Thyroid gland (tissue), 4 donors: ENCODE measurements around the gene MCTS1. TPM values are rescaled to one million over a fixed set of nuclear protein-coding genes. Genes with fewer than 3 reads are reported as not detected.
"Not testable (repeated sequence)": the region's sequence is repeated elsewhere in the genome, so short reads cannot be mapped to it uniquely, and the experiment has no call there.

Experiments
- DNase-seq, 2 donors: peaks; one replicate each; pipeline ENCODE4 v3.0.0-alpha.2; 2019
- H3K27ac ChIP-seq, 3 donors: fragments of 200-600 bp; sonication (generic); 1 replicate in 2 of 3; 2 replicates in 1 of 3; pipeline ENCODE4 v1.5.1; 2016 to 2019; ENCODE audit warnings: mild to moderate bottlenecking in 1 of 3, moderate library complexity in 1 of 3
- H3K27me3 ChIP-seq: fragments of 200-600 bp; sonication (generic); one replicate; pipeline ENCODE4 v1.5.1; 2019
- H3K36me3 ChIP-seq, 2 donors: fragments of 200-600 bp; sonication (generic); one replicate each; pipeline ENCODE4 v1.5.1; 2016 to 2019
- H3K4me1 ChIP-seq, 2 donors: fragments of 200-600 bp; sonication (generic); one replicate each; pipeline ENCODE4 v1.5.1; 2017 to 2019
- H3K4me3 ChIP-seq, 3 donors: fragments of 200-600 bp; sonication (generic); replicated peaks in 1 of 3; 1 replicate in 2 of 3; 2 replicates in 1 of 3; pipeline ENCODE4 v1.5.1; 2016; ENCODE audit warnings: mild to moderate bottlenecking in 1 of 3
- H3K9me3 ChIP-seq: fragments of 200-600 bp; sonication (generic); one replicate; pipeline ENCODE4 v1.5.1; 2017
- CTCF ChIP-seq, 6 experiments: fragments of 200-600 bp in 3 of 6; fragments of 450-650 bp in 3 of 6; sonication (generic) in 3 of 6; IDR thresholded peaks; one replicate each; pipeline ENCODE4 v1.5.1; 2016 to 2019; ENCODE audit warnings: antibody characterized with exemption in 6 of 6, mild to moderate bottlenecking in 2 of 6, inconsistent platforms in 1 of 6, moderate library complexity in 1 of 6
- POLR2A ChIP-seq, 2 donors: fragments of 450-650 bp; IDR thresholded peaks; one replicate each; pipeline ENCODE4 v1.6.1; 2017; ENCODE audit warnings: antibody characterized with exemption in 2 of 2, mild to moderate bottlenecking in 2 of 2, moderate library complexity in 1 of 2
- WGBS, 2 donors: methylation state at CpG; one replicate each; pipeline ENCODE4 v1.1.5; 2017; 5-methylcytosine and 5-hydroxymethylcytosine counted together
- intact Hi-C: fragments of 100-400 bp; cut with DNase I; formaldehyde crosslinking; loops from one replicate; pipeline ENCODE4 v1.15.1; 2023
- total RNA-seq, 4 donors: library from RNA; depleted of rRNA; stranded (reverse); fragments of >200 nt; gene quantifications; one replicate each; pipeline ENCODE4 v1.2.3, GENCODE V29; 2016

Gene MCTS1
- total RNA-seq, 4 donors from 2014 or later, result 25.0 to 36.2 (median 30.1) TPM

- no peak overlapping the region for H3K27ac ChIP-seq
- H3K9me3 ChIP-seq, result no peaks in the 10 kb centered on the region
- no peaks in the 10 kb centered on the region for H3K4me1 ChIP-seq
- no peaks in the 10 kb centered on the region for H3K27me3 ChIP-seq
- WGBS, 2 donors, result 92 to 100% methylated on average over 3 of the region's 3 CpGs
- TF ChIP-seq POLR2A (IDR thresholded peaks at IDR 0.05) (no peak), CTCF (IDR thresholded peaks at IDR 0.05) (no peak)
- no peak overlapping the region for H3K4me3 ChIP-seq
- DNase-seq, result no peak
- H3K36me3 ChIP-seq, result no peaks in the 10 kb centered on the region
- intact Hi-C loops, result no loop called here
These were observed 37.1 kb upstream of the MCTS1 start for GRCh38 chrX:120566817-120567216.

GRCh38 chrX:120568035-120568434 is 35.9 kb upstream of the MCTS1 start:
- no peak for DNase-seq
- Histone ChIP-seq H3K4me1 (no peaks in the 10 kb centered on the region), H3K36me3 (no peaks in the 10 kb centered on the region), H3K9me3 (no peaks in the 10 kb centered on the region), H3K27me3 (no peaks in the 10 kb centered on the region), H3K27ac (no peak overlapping the region), H3K4me3 (no peak overlapping the region)
- no peak for TF ChIP-seq CTCF (IDR thresholded peaks at IDR 0.05)
- no peak for TF ChIP-seq POLR2A (IDR thresholded peaks at IDR 0.05)
- intact Hi-C loops, result no loop called here

GRCh38 chrX:120568609-120569008 is 35.3 kb upstream of the MCTS1 start:
- no peak for DNase-seq
- Histone ChIP-seq H3K27ac (no peak overlapping the region), H3K4me3 (no peak overlapping the region), H3K9me3 (no peaks in the 10 kb centered on the region), H3K4me1 (no peaks in the 10 kb centered on the region), H3K36me3 (no peaks in the 10 kb centered on the region), H3K27me3 (no peaks in the 10 kb centered on the region)
- intact Hi-C loops, result no loop called here
- TF ChIP-seq CTCF (IDR thresholded peaks at IDR 0.05), result no peak
- TF ChIP-seq POLR2A (IDR thresholded peaks at IDR 0.05), result no peak
- WGBS, 2 donors, result 84 to 88% methylated on average over 3 of the region's 3 CpGs

GRCh38 chrX:120570011-120570600 is 33.8 kb upstream of the MCTS1 start:
- intact Hi-C loops, result no loop called here
- H3K27ac ChIP-seq, result no peak overlapping the region
- no peaks in the 10 kb centered on the region for H3K36me3 ChIP-seq
- TF ChIP-seq POLR2A (IDR thresholded peaks at IDR 0.05) (no peak), CTCF (IDR thresholded peaks at IDR 0.05) (no peak)
- no peaks in the 10 kb centered on the region for H3K9me3 ChIP-seq
- DNase-seq, result no peak
- H3K4me3 ChIP-seq, result no peak overlapping the region
- 86 to 97% methylated on average over 3 of the region's 3 CpGs for WGBS, 2 donors
- H3K4me1 ChIP-seq, result no peaks in the 10 kb centered on the region
- H3K27me3 ChIP-seq, result no peaks in the 10 kb centered on the region

GRCh38 chrX:120573806-120574205 is 30.1 kb upstream of the MCTS1 start:
- 92 to 94% methylated on average over 13 of the region's 13 CpGs for WGBS, 2 donors
- H3K4me1 ChIP-seq, H3K36me3 ChIP-seq: not testable (repeated sequence)

More at GRCh38 chrX:120573806-120574205, 30.1 kb upstream of the MCTS1 start:
- H3K27ac ChIP-seq, DNase-seq, H3K4me3 ChIP-seq, H3K9me3 ChIP-seq, H3K27me3 ChIP-seq, intact Hi-C loops: not testable (repeated sequence)
